GM12878 (cell line): ENCODE measurements around the gene BBX.

ENCODE experiments used
- CBX3 ChIP-seq: fragments of 200-600 bp; sonication (generic); IDR thresholded peaks from 2 replicates; pipeline ENCODE4 v1.6.1; 2016; ENCODE audit warnings: low read depth, borderline replicate concordance
- CHD2 ChIP-seq: IDR thresholded peaks from 2 replicates; pipeline ENCODE4 v1.6.1; 2011; ENCODE audit warnings: low read depth, low read length, improper control_type of control experiment, borderline replicate concordance
- ETV6 ChIP-seq, 2 experiments: fragments of 450-650 bp in 1 of 2; IDR thresholded peaks in 1 of 2; conservative IDR thresholded peaks in 1 of 2; 2 replicates each; pipeline ENCODE4 v1.6.1; 2014; ENCODE audit warnings: antibody characterized with exemption in 1 of 2, borderline replicate concordance in 1 of 2, low read depth in 1 of 2, mild to moderate bottlenecking in 1 of 2, moderate library complexity in 1 of 2
- EZH2 ChIP-seq: IDR thresholded peaks from 2 replicates; pipeline ENCODE4 v1.6.1; 2012; ENCODE audit warnings: low read depth, mild to moderate bottlenecking, control low read depth, inconsistent platforms, low read length, borderline replicate concordance; ENCODE audit not compliant: control insufficient read depth
- KDM1A ChIP-seq: fragments of 200-600 bp; sonication (generic); IDR thresholded peaks from 2 replicates; pipeline ENCODE4 v1.6.1; 2016; ENCODE audit warnings: borderline replicate concordance
- POLR2A ChIP-seq: IDR thresholded peaks from 2 replicates; pipeline ENCODE4 v1.6.1; 2011; ENCODE audit warnings: low read depth, mild to moderate bottlenecking, low read length
- SIX5 ChIP-seq: IDR thresholded peaks from 2 replicates; pipeline ENCODE4 v1.6.1; 2011; ENCODE audit warnings: mild to moderate bottlenecking, low read depth, low read length, moderate library complexity; ENCODE audit not compliant: severe bottlenecking
- SMC3 ChIP-seq: IDR thresholded peaks from 2 replicates; pipeline ENCODE4 v1.6.1; 2011; ENCODE audit warnings: low read length, improper control_type of control experiment, borderline replicate concordance
- TF ChIP-seq, protein P1 (sequence below), 3 experiments: IDR thresholded peaks in 2 of 3; conservative IDR thresholded peaks in 1 of 3; 2 replicates each; pipeline ENCODE4 v1.5.1; 2011; ENCODE audit warnings: low read depth in 3 of 3, low read length in 3 of 3, mild to moderate bottlenecking in 3 of 3, control low read depth in 2 of 3, moderate library complexity in 2 of 3, inconsistent platforms in 1 of 3, mixed read lengths in 1 of 3; ENCODE audit not compliant: control insufficient read depth in 2 of 3, insufficient read depth in 1 of 3; ENCODE audit errors: extremely low read depth in 1 of 3

DNA sequence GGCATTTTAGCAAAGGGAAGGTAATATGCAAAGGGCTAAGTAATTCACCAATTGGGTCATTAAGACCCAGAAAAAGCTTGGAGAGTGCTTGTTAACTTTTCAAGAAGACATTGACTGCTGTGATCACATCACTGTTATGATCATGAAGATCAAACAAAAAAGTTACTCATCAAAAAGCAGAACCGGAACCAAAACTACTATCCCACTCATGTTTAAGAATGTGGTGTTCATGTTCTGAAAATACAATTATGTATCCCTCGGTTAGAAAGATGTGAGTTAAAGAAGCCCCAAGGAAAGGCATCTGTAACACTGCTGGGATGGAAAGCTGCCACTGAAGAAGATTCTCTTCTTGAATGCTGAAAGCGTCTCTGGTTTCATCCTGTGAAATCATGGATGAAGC is 32.6 kb downstream of the BBX start:
- TF ChIP-seq POLR2A = no peak
- TF ChIP-seq, protein P1, sequence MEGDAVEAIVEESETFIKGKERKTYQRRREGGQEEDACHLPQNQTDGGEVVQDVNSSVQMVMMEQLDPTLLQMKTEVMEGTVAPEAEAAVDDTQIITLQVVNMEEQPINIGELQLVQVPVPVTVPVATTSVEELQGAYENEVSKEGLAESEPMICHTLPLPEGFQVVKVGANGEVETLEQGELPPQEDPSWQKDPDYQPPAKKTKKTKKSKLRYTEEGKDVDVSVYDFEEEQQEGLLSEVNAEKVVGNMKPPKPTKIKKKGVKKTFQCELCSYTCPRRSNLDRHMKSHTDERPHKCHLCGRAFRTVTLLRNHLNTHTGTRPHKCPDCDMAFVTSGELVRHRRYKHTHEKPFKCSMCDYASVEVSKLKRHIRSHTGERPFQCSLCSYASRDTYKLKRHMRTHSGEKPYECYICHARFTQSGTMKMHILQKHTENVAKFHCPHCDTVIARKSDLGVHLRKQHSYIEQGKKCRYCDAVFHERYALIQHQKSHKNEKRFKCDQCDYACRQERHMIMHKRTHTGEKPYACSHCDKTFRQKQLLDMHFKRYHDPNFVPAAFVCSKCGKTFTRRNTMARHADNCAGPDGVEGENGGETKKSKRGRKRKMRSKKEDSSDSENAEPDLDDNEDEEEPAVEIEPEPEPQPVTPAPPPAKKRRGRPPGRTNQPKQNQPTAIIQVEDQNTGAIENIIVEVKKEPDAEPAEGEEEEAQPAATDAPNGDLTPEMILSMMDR (IDR thresholded peaks at IDR 0.05 in 2 of 3, conservative IDR thresholded peaks at IDR 0.05 in 1 of 3; ENCODE audit: control insufficient read depth in 2 of 3, extremely low read depth in 1 of 3, insufficient read depth in 1 of 3, low read depth in 3 of 3, low read length in 3 of 3) = no peak
- TF ChIP-seq CBX3 = no peak
- TF ChIP-seq SMC3 = no peak
- no peak for TF ChIP-seq KDM1A
- no peak for TF ChIP-seq CHD2
- TF ChIP-seq ETV6 (conservative IDR thresholded peaks at IDR 0.05 in 1 of 2, IDR thresholded peaks at IDR 0.05 in 1 of 2; ENCODE audit: borderline replicate concordance in 1 of 2, low read depth in 1 of 2) = no peak
- no peak for TF ChIP-seq EZH2
- no peak for TF ChIP-seq SIX5
